PC-9 (cell line): ENCODE results near the gene SH3RF1.

Source experiments
- CTCF ChIP-seq: fragments of 200-600 bp; sonication (generic); conservative IDR thresholded peaks from 2 replicates; pipeline ENCODE4 v1.6.1; 2017; ENCODE audit warnings: mixed run types, antibody characterized with exemption, mild to moderate bottlenecking, moderate library complexity
- EZH2 ChIP-seq: fragments of 200-600 bp; sonication (generic); IDR thresholded peaks from 2 replicates; pipeline ENCODE4 v1.8.0; 2017; ENCODE audit warnings: antibody characterized with exemption, low read depth

DNA sequence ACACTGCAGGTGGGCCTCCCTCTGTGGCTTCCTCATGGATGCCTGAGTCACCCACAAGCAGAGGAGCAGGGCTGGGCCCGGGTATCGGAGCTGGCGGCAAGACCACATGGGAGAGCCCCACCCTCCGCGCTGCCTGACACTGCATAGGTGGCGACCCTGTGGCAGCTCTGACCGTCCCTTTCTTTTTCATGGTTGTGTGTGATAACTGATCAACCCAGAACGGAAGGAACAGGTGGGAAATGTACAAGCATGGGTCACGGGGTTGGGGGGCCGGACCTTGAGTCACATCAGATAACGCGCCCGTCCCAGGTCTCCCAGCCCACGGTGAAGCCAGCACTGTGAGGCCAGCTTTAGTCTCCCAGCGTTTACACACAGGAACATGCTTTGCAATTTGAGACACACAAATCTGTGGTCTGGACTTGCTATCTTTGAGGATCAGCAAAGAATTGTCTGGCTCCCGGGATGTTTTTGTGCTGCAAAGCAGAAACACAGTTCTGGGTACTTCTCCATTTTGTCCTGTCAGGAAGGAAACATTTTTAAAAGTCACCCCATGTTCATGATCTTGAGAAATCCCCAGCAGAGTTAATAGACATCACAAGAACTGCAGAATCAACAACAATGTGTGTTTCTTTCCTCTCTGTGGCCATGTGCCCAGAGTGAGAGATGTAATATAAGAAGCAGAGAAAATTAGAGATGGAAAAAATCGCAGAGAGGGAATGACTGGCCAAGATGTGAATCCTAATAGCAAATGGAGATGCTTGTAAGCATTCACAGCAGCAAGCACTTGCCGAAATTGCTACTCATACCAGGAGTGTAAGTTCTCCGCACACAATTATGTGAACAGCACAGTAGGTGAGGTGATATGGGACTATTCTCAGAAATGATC is 190.6 kb downstream of the SH3RF1 start:
- TF ChIP-seq CTCF (no peak), EZH2 (no peak)
